Subcutaneous abdominal adipose tissue (tissue), 5 donors: ENCODE data around the gene PGAP6.
"Not testable (repeated sequence)": the region's sequence is repeated elsewhere in the genome, so short reads cannot be mapped to it uniquely, and the experiment has no call there.

Experiments used
- H3K27ac ChIP-seq: one replicate; pipeline ENCODE4 v1.7.0; 2013; ENCODE audit warnings: low read depth, mild to moderate bottlenecking, inconsistent platforms, low read length, moderate library complexity
- H3K27me3 ChIP-seq, 5 donors: one replicate each; pipeline ENCODE4 v1.7.0; 2013; ENCODE audit warnings: low read length in 5 of 5, inconsistent platforms in 1 of 5; ENCODE audit not compliant: control insufficient read depth in 5 of 5, insufficient read depth in 4 of 5
- H3K36me3 ChIP-seq, 5 donors: one replicate each; pipeline ENCODE4 v1.7.0; 2013; ENCODE audit warnings: low read length in 5 of 5; ENCODE audit not compliant: control insufficient read depth in 5 of 5, insufficient read depth in 5 of 5
- H3K4me1 ChIP-seq, 5 donors: one replicate each; pipeline ENCODE4 v1.7.0; 2013; ENCODE audit warnings: low read length in 5 of 5, mild to moderate bottlenecking in 3 of 5, moderate library complexity in 1 of 5; ENCODE audit not compliant: control insufficient read depth in 5 of 5, insufficient read depth in 5 of 5
- H3K4me3 ChIP-seq, 5 donors: one replicate each; pipeline ENCODE4 v1.7.0; 2013; ENCODE audit warnings: low read length in 5 of 5, low read depth in 1 of 5
- H3K9ac ChIP-seq, 5 donors: one replicate each; pipeline ENCODE4 v1.7.0; 2013; ENCODE audit warnings: low read length in 5 of 5, mild to moderate bottlenecking in 4 of 5, moderate library complexity in 3 of 5
- H3K9me3 ChIP-seq, 5 donors: one replicate each; pipeline ENCODE4 v1.7.0; 2013; ENCODE audit warnings: low read length in 5 of 5; ENCODE audit not compliant: control insufficient read depth in 5 of 5
- donor health status: healthy.
- donor health status: healthy.
- donor health status: healthy.
- donor health status: healthy.
- donor health status: healthy.

Gene PGAP6

GRCh38 chr16:422179-422578 is 40.4 kb upstream of the PGAP6 start:
- not testable (repeated sequence) for H3K36me3 ChIP-seq, H3K27ac ChIP-seq

GRCh38 chr16:415170-415498 is 33.4 kb upstream of the PGAP6 start:
- not testable (repeated sequence) for H3K27me3 ChIP-seq, H3K4me1 ChIP-seq, H3K9ac ChIP-seq, H3K4me3 ChIP-seq, H3K27ac ChIP-seq, H3K9me3 ChIP-seq
- H3K36me3 ChIP-seq = peaks cover 0 to 20% (median 14%) of the 10 kb centered on the region in 5 donors

More at GRCh38 chr16:422179-422578, 40.4 kb upstream of the PGAP6 start:
- not testable (repeated sequence) for H3K27me3 ChIP-seq, H3K9me3 ChIP-seq, H3K4me3 ChIP-seq, H3K9ac ChIP-seq
- H3K4me1 ChIP-seq = peaks cover 6 to 28% (median 27%) of the 10 kb centered on the region in 5 donors

- Histone ChIP-seq H3K4me1 (no peaks in the 10 kb centered on the region), H3K9ac (no peak overlapping the region)
These were observed 32.8 kb upstream of the PGAP6 start for GRCh38 chr16:414395-415169.

GRCh38 chr16:411576-412265 is 29.9 kb upstream of the PGAP6 start:
- no peak overlapping the region for H3K27ac ChIP-seq
- no peaks in the 10 kb centered on the region for H3K4me1 ChIP-seq
- H3K27me3 ChIP-seq = no peaks in the 10 kb centered on the region
- H3K9ac ChIP-seq = no peak overlapping the region
- H3K9me3 ChIP-seq = no peaks in the 10 kb centered on the region
- H3K36me3 ChIP-seq = peaks cover 0 to 34% (median 25%) of the 10 kb centered on the region in 5 donors
- no peak overlapping the region for H3K4me3 ChIP-seq

More at GRCh38 chr16:414395-415169, 32.8 kb upstream of the PGAP6 start:
- H3K27ac ChIP-seq = no peak overlapping the region
- no peaks in the 10 kb centered on the region for H3K27me3 ChIP-seq
- H3K9me3 ChIP-seq = no peaks in the 10 kb centered on the region
- peaks cover 0 to 26% (median 20%) of the 10 kb centered on the region in 5 donors for H3K36me3 ChIP-seq
- H3K4me3 ChIP-seq = no peak overlapping the region

GRCh38 chr16:410516-411178 is 28.9 kb upstream of the PGAP6 start:
- H3K36me3 ChIP-seq = peaks cover 0 to 34% (median 25%) of the 10 kb centered on the region in 5 donors
- H3K27ac ChIP-seq = no peak overlapping the region
- H3K4me1 ChIP-seq = no peaks in the 10 kb centered on the region
- no peaks in the 10 kb centered on the region for H3K9me3 ChIP-seq
- no peak overlapping the region for H3K9ac ChIP-seq
- H3K4me3 ChIP-seq = no peak overlapping the region
- no peaks in the 10 kb centered on the region for H3K27me3 ChIP-seq

GRCh38 chr16:407253-407652 is 25.5 kb upstream of the PGAP6 start:
- no peaks in the 10 kb centered on the region for H3K27me3 ChIP-seq
- H3K27ac ChIP-seq = no peak overlapping the region
- no peaks in the 10 kb centered on the region for H3K9me3 ChIP-seq
- peaks cover 0 to 4% (median 4%) of the 10 kb centered on the region in 5 donors for H3K4me1 ChIP-seq
- H3K36me3 ChIP-seq = peaks cover 0 to 34% (median 25%) of the 10 kb centered on the region in 5 donors
- H3K9ac ChIP-seq = no peak overlapping the region
- H3K4me3 ChIP-seq = no peak overlapping the region

GRCh38 chr16:405548-406506 is 24.0 kb upstream of the PGAP6 start:
- Histone ChIP-seq H3K9ac (no peak overlapping the region), H3K36me3 (peaks cover 0 to 19% (median 12%) of the 10 kb centered on the region in 5 donors), H3K27me3 (no peaks in the 10 kb centered on the region), H3K9me3 (no peaks in the 10 kb centered on the region), H3K27ac (no peak overlapping the region), H3K4me3 (no peak overlapping the region), H3K4me1 (peaks cover 0 to 10% (median 6%) of the 10 kb centered on the region in 5 donors)

GRCh38 chr16:404971-405486 is 23.3 kb upstream of the PGAP6 start:
- Histone ChIP-seq H3K4me1 (peaks cover 0 to 18% (median 14%) of the 10 kb centered on the region in 5 donors), H3K27me3 (no peaks in the 10 kb centered on the region), H3K9me3 (no peaks in the 10 kb centered on the region), H3K9ac (no peak overlapping the region), H3K36me3 (peaks cover 0 to 13% (median 10%) of the 10 kb centered on the region in 5 donors), H3K4me3 (no peak overlapping the region), H3K27ac (no peak overlapping the region)
